Mucosa of rectum (tissue), 2 donors: Measurements from ENCODE around the gene GMEB2.
A peak's percentile ranks its signal among the peaks of the same experiment; 100 is the strongest.
"Not testable (repeated sequence)": the region's sequence is repeated elsewhere in the genome, so short reads cannot be mapped to it uniquely, and the experiment has no call there.

Experiments used
- H3K27ac ChIP-seq, 2 donors: one replicate each; pipeline ENCODE4 v1.7.0; 2013; ENCODE audit warnings: inconsistent platforms in 2 of 2, low read depth in 2 of 2, low read length in 2 of 2
- H3K27me3 ChIP-seq, 2 donors: one replicate each; pipeline ENCODE4 v1.7.0; 2013; ENCODE audit warnings: low read length in 2 of 2; ENCODE audit not compliant: control insufficient read depth in 2 of 2, insufficient read depth in 2 of 2
- H3K36me3 ChIP-seq, 2 donors: one replicate each; pipeline ENCODE4 v1.7.0; 2013; ENCODE audit warnings: low read length in 2 of 2; ENCODE audit not compliant: control insufficient read depth in 2 of 2, insufficient read depth in 2 of 2
- H3K4me1 ChIP-seq, 2 donors: one replicate each; pipeline ENCODE4 v1.7.0; 2013; ENCODE audit warnings: low read length in 2 of 2, mild to moderate bottlenecking in 1 of 2; ENCODE audit not compliant: control insufficient read depth in 2 of 2, insufficient read depth in 2 of 2
- H3K4me3 ChIP-seq, 2 donors: one replicate each; pipeline ENCODE4 v1.7.0; 2013; ENCODE audit warnings: low read length in 2 of 2
- H3K9ac ChIP-seq, 2 donors: one replicate each; pipeline ENCODE4 v1.7.0; 2013; ENCODE audit warnings: low read length in 2 of 2, low read depth in 1 of 2, mild to moderate bottlenecking in 1 of 2
- H3K9me3 ChIP-seq, 2 donors: one replicate each; pipeline ENCODE4 v1.7.0; 2013; ENCODE audit warnings: low read length in 2 of 2; ENCODE audit not compliant: control insufficient read depth in 2 of 2
- donor health status: healthy.
- donor health status: Normal muscosa, but diverticular disease.

Gene GMEB2

DNA sequence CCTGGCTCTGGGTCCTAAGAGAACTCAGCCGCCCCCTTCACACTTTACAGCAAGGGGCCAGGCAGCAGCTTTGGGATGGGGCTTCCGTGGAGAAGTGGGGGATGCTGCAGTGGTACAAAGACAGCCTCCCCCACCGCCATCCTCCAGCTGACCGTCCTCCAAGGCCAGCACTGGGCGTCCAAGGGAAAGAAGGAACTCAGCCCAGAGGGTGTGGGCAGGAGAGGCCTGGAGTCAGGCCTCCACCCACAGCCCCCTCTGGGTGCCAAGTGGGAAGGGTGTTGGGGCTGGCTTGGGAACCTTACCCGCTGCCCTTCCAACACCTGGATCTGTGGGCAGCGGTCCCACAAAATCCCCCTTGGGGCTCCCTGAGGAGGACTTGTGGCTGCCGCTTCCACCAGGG, 13.2 kb upstream of the GMEB2 start:
- Histone ChIP-seq H3K4me3 (peak overlapping the region in 1 of 2 donors; percentile 13), H3K4me1 (peaks cover 7% of the 10 kb centered on the region in 2 donors), H3K27ac (peak overlapping the region; percentile 50 to 77), H3K36me3 (no peaks in the 10 kb centered on the region), H3K27me3 (peaks cover 0 to 3% of the 10 kb centered on the region in 2 donors), H3K9me3 (no peaks in the 10 kb centered on the region), H3K9ac (peak overlapping the region in 1 of 2 donors; percentile 14)

DNA sequence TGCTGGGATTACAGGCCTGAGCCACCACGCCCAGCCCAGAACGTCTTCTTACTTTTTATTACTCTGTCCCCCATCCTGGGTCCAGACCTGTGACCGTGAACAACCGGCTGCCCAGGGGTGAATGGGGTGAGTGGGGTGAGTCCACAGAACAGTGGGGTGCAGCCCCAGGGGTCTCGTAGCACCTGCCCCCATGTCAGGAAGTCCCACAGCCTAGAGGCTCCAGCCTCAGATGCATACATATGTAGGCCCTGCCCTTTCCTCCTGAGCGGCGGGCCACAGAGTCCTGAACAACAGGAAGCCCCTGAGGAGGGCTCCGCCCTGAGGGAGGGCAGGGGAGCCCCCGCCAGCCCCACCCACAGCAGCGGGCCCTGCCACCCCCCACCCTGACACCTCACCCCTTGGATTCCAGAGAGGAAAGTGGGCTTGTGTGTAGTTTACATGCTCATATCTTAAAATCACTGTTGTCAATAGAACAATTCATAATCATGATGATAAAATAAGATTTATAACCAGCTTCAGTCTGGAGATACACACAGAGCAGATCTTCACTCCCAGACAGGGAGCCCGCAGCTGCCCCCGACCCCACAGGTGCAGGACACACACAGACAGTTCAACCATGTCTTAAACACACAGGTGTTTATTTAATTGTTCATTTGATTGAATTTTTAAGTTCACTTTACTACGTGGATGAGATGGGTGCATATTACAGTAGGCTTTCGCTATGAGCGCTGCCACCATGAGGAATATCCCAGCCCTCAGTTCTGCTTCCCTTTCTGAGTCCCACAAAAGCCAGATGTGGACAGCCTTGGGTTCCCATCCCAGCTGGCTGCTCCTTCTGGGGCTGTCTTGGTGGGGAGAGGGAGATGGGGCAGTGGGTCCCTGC, 12.4 kb upstream of the GMEB2 start:
- Histone ChIP-seq H3K9ac (peak overlapping the region; percentile 18 to 24), H3K4me3 (no peak overlapping the region), H3K4me1 (peaks cover 7% of the 10 kb centered on the region in 2 donors), H3K27me3 (peaks cover 0 to 3% of the 10 kb centered on the region in 2 donors), H3K36me3 (no peaks in the 10 kb centered on the region), H3K9me3 (no peaks in the 10 kb centered on the region), H3K27ac (peak overlapping the region; percentile 50 to 77)

- no peak overlapping the region for H3K27ac ChIP-seq
These were observed 10.1 kb upstream of the GMEB2 start for GRCh38 chr20:63636752-63637628.

DNA sequence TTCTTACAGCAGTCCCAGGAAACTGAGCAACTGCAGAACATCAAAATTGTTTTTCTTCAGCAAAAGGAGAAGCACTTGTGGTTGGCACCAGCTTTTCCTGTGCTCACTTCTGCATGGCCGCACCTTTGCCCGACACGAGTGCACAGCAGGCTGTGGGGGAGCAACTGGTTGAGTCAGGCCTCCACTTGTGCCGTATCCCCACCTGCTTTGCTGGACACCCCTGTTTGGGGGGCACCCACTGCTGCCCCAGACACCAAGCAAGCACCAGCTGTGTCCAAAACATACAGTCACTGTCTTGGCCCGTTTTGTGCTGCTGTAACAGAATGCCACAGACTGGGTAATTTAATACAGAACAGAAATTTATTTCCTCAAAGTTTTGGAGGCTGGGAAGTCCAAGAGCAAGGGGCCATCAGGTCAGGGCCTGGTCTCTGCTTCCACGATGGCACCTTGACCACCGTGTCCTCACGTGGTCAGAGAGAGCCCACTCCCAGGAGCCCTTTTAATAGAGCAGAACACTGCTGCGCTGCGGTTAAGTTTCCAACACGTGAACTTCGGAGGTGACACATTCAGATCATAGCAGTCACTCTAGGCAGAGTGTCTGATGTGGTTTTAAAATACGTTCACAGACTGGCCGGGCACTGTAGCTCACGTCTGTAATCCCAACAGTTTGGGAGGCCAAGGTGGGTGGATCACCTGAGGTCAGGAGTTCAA, 8.7 kb upstream of the GMEB2 start:
- Histone ChIP-seq H3K27ac (peak overlapping the region; percentile 71 to 78), H3K9ac (peak overlapping the region; percentile 20 to 24)

More at GRCh38 chr20:63636752-63637628, 10.1 kb upstream of the GMEB2 start:
- no peaks in the 10 kb centered on the region for H3K36me3 ChIP-seq
- H3K4me1 ChIP-seq = no peaks in the 10 kb centered on the region
- H3K9me3 ChIP-seq = no peaks in the 10 kb centered on the region
- H3K9ac ChIP-seq = no peak overlapping the region
- no peak overlapping the region for H3K4me3 ChIP-seq
- H3K27me3 ChIP-seq = no peaks in the 10 kb centered on the region

DNA sequence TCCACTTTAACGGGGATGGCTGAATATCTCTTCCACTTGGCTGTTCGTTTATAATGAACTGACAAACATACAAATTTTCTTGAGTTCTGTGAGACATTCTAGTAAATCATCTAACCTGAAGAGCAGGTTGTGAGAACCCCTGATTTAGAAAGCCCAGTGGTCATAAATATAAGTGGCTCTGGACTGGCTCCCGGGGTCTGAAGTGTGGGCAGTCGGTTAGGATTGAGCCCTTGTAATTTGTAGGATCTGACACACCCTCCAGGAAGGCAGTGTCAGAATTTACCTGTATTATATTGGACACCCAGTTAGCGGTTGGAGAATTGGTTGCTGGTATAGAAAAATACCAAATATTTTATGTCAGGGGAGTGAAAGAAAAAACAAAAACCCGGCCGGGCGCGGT, 6.8 kb upstream of the GMEB2 start:
- H3K36me3 ChIP-seq = no peaks in the 10 kb centered on the region
- H3K27ac ChIP-seq = no peak overlapping the region
- peaks cover under 1 to 1% of the 10 kb centered on the region in 2 donors for H3K4me1 ChIP-seq
- H3K4me3 ChIP-seq = no peak overlapping the region
- H3K9me3 ChIP-seq = no peaks in the 10 kb centered on the region
- no peaks in the 10 kb centered on the region for H3K27me3 ChIP-seq
- H3K9ac ChIP-seq = no peak overlapping the region

More for the DNA sequence above, 8.7 kb upstream of the GMEB2 start:
- Histone ChIP-seq H3K4me3 (no peak overlapping the region), H3K4me1 (no peaks in the 10 kb centered on the region), H3K36me3 (no peaks in the 10 kb centered on the region), H3K27me3 (no peaks in the 10 kb centered on the region), H3K9me3 (no peaks in the 10 kb centered on the region)

DNA sequence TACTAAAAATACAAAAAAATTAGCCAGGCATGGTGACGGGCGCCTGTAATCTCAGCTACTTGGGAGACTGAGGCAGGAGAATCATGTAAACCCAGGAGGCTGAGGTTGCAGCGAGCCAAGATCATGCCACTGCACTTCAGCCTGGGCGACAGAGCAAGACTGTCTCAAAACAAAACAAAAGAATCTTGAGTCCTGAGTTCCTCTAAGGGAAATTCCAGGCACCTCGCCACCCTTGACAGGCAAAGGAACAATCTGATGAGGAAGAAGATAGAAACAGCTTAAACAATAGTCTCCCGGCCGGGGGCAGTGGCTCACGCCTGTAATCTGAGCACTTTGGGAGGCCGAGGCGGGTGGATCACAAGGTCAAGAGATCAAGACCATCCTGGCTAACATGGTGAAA, 4.5 kb upstream of the GMEB2 start:
- H3K27me3 ChIP-seq, H3K9ac ChIP-seq, H3K4me1 ChIP-seq, H3K36me3 ChIP-seq, H3K4me3 ChIP-seq, H3K9me3 ChIP-seq, H3K27ac ChIP-seq: not testable (repeated sequence)

GRCh38 chr20:63630956-63631355, 4.1 kb upstream of the GMEB2 start:
- H3K27ac ChIP-seq, H3K9ac ChIP-seq, H3K9me3 ChIP-seq, H3K36me3 ChIP-seq, H3K4me1 ChIP-seq, H3K27me3 ChIP-seq, H3K4me3 ChIP-seq: not testable (repeated sequence)

GRCh38 chr20:63628246-63628975, 1.5 kb upstream of the GMEB2 start:
- Histone ChIP-seq H3K36me3 (no peaks in the 10 kb centered on the region), H3K9me3 (no peaks in the 10 kb centered on the region), H3K27me3 (no peaks in the 10 kb centered on the region), H3K4me3 (peak overlapping the region; percentile 86 to 87), H3K27ac (peak overlapping the region; percentile 97), H3K9ac (peak overlapping the region; percentile 54 to 95), H3K4me1 (peaks cover 8 to 12% of the 10 kb centered on the region in 2 donors)

GRCh38 chr20:63627751-63628245, 897 bp upstream of the GMEB2 start:
- Histone ChIP-seq H3K9ac (peak overlapping the region; percentile 94 to 95), H3K36me3 (no peaks in the 10 kb centered on the region), H3K27ac (peak overlapping the region; percentile 97), H3K4me3 (peak overlapping the region; percentile 86 to 87), H3K9me3 (no peaks in the 10 kb centered on the region), H3K4me1 (peaks cover 8 to 12% of the 10 kb centered on the region in 2 donors), H3K27me3 (no peaks in the 10 kb centered on the region)
